Endodermal cell (in vitro differentiated cells): ENCODE results near the gene SLIT1. TPM values are rescaled to one million over a fixed set of nuclear protein-coding genes. Genes with fewer than 3 reads are reported as not detected.

Experiments used
- DNase-seq: peaks from one replicate; pipeline ENCODE4 v3.0.0-alpha.2; 2017
- H3K27ac ChIP-seq: 2 replicates; pipeline ENCODE4 v1.5.1; 2013; ENCODE audit warnings: mild to moderate bottlenecking, low read depth, low read length, moderate library complexity
- H3K27me3 ChIP-seq: 2 replicates; pipeline ENCODE4 v1.6.1; 2013; ENCODE audit warnings: mild to moderate bottlenecking, low read length, moderate library complexity; ENCODE audit not compliant: insufficient read depth, control insufficient read depth, poor library complexity, severe bottlenecking
- H3K36me3 ChIP-seq: 2 replicates; pipeline ENCODE4 v1.7.0; 2013; ENCODE audit warnings: mild to moderate bottlenecking, low read length, moderate library complexity; ENCODE audit not compliant: control insufficient read depth, insufficient read depth
- H3K4me1 ChIP-seq: one replicate; pipeline ENCODE4 v1.7.0; 2013; ENCODE audit warnings: low read length; ENCODE audit not compliant: control insufficient read depth, insufficient read depth
- H3K4me3 ChIP-seq: 2 replicates; pipeline ENCODE4 v1.5.1; 2013; ENCODE audit warnings: mild to moderate bottlenecking, low read length, moderate library complexity
- H3K9ac ChIP-seq: 2 replicates; pipeline ENCODE4 v1.6.1; 2013; ENCODE audit warnings: mild to moderate bottlenecking, low read length, moderate library complexity; ENCODE audit not compliant: poor library complexity, severe bottlenecking; ENCODE audit errors: extremely low read depth
- H3K9me3 ChIP-seq: 2 replicates; pipeline ENCODE4 v1.6.1; 2013; ENCODE audit warnings: mild to moderate bottlenecking, low read length, moderate library complexity; ENCODE audit not compliant: control insufficient read depth
- H3K27ac Mint-ChIP-seq: 2 replicates; pipeline ENCODE4 v1.8.0; 2020; ENCODE audit warnings: mixed read lengths
- H3K27me3 Mint-ChIP-seq: 2 replicates; pipeline ENCODE4 v1.8.0; 2021; ENCODE audit warnings: mild to moderate bottlenecking, mixed read lengths; ENCODE audit not compliant: insufficient read depth
- H3K36me3 Mint-ChIP-seq: 2 replicates; pipeline ENCODE4 v1.8.0; 2020; ENCODE audit warnings: low read depth, mixed read lengths
- H3K4me1 Mint-ChIP-seq: 2 replicates; pipeline ENCODE4 v1.8.0; 2020; ENCODE audit warnings: mixed read lengths
- H3K4me3 Mint-ChIP-seq: 2 replicates; pipeline ENCODE4 v1.8.0; 2020; ENCODE audit warnings: mild to moderate bottlenecking, moderate library complexity, mixed read lengths
- H3K9me3 Mint-ChIP-seq: 2 replicates; pipeline ENCODE4 v1.8.0; 2020; ENCODE audit warnings: mild to moderate bottlenecking, mixed read lengths
- WGBS, 2 experiments: methylation state at CpG; one replicate each; pipeline versions ENCODE4 v1.1.5 to v1.1.7; 2013; ENCODE audit warnings: missing lambda C conversion rate in 2 of 2, mixed read lengths in 1 of 2; ENCODE audit not compliant: insufficient coverage in 1 of 2, insufficient read length in 1 of 2; 5-methylcytosine and 5-hydroxymethylcytosine counted together
- total RNA-seq, 2 donors: library from RNA; stranded (reverse); fragmentation: NEBNext Ultra II Directional in 1 of 2; extraction: Animal tissue kit (Norgen Biotek cat#: 25700) in 1 of 2; gene quantifications; 2 replicates in 1 of 2; 3 replicates in 1 of 2; pipeline ENCODE4 v1.2.1, GENCODE V29; 2021
- TF ChIP-seq, protein P1 (sequence below): fragments of 200-600 bp; sonication (generic); conservative IDR thresholded peaks from 2 replicates; pipeline ENCODE4 v1.5.0; 2021; ENCODE audit warnings: antibody characterized with exemption, mild to moderate bottlenecking

Gene SLIT1
- total RNA-seq, 2 donors from 2014 or later, result 0.97 to 2.4 TPM

DNA sequence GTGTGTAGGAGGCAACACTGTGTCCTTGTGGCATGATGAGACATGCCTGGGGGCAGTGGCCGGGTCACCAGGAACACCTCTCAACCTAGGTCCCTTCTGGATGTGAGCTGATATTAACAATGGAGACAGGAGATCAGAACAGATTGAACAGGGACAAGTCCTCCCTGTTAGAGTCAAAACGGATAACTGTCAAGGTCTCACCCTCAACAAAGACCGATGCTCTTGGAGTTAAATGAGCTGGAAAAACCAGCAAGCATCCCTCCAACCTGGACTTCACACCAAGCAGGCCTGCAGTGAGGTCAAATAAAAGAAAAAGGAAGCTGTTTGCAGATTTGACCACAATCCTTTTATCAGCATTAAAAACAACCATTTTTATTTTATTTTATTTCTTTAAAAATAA, 49.0 kb downstream of the SLIT1 start:
- DNase-seq, result no peak
- H3K4me3 Mint-ChIP-seq, result no peak overlapping the region
- no peaks in the 10 kb centered on the region for H3K36me3 ChIP-seq
- peak overlapping the region; percentile 59 for H3K27ac ChIP-seq
- H3K4me1 Mint-ChIP-seq, result peaks cover 15% of the 10 kb centered on the region
- WGBS, 2 experiments, result 90 to 92% methylated on average over 3 of the region's 3 CpGs
- no peaks in the 10 kb centered on the region for H3K9me3 ChIP-seq
- H3K4me1 ChIP-seq, result peaks cover 6% of the 10 kb centered on the region
- H3K27ac Mint-ChIP-seq, result no peak overlapping the region
- H3K4me3 ChIP-seq, result no peak overlapping the region
- H3K27me3 Mint-ChIP-seq, result peaks cover 21% of the 10 kb centered on the region
- H3K9me3 Mint-ChIP-seq, result no peaks in the 10 kb centered on the region
- H3K36me3 Mint-ChIP-seq, result no peaks in the 10 kb centered on the region
- TF ChIP-seq, protein P1, sequence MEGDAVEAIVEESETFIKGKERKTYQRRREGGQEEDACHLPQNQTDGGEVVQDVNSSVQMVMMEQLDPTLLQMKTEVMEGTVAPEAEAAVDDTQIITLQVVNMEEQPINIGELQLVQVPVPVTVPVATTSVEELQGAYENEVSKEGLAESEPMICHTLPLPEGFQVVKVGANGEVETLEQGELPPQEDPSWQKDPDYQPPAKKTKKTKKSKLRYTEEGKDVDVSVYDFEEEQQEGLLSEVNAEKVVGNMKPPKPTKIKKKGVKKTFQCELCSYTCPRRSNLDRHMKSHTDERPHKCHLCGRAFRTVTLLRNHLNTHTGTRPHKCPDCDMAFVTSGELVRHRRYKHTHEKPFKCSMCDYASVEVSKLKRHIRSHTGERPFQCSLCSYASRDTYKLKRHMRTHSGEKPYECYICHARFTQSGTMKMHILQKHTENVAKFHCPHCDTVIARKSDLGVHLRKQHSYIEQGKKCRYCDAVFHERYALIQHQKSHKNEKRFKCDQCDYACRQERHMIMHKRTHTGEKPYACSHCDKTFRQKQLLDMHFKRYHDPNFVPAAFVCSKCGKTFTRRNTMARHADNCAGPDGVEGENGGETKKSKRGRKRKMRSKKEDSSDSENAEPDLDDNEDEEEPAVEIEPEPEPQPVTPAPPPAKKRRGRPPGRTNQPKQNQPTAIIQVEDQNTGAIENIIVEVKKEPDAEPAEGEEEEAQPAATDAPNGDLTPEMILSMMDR, result no peak
- peaks cover 26% of the 10 kb centered on the region for H3K27me3 ChIP-seq
- H3K9ac ChIP-seq, result no peak overlapping the region

DNA sequence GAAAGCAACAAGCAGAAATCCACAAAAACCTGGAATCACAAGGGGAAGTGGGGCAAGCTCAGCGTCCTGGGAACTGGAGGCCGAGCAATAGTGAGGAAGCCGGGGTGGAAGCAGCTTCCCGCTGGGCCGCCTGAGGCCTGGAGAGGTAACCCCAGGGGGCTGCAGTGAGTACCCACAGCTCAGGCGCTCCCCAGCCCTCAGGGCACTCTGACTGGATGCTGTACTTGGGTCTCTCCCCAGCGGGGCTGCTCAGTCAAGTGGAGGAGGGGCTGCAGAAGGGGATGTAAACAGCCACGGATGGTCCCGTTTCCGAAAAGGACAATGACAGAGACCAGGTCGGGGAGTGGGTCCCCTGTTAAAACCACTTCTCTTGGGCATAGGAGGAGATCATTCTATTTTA, 50.3 kb downstream of the SLIT1 start:
- DNase-seq, result no peak

DNA sequence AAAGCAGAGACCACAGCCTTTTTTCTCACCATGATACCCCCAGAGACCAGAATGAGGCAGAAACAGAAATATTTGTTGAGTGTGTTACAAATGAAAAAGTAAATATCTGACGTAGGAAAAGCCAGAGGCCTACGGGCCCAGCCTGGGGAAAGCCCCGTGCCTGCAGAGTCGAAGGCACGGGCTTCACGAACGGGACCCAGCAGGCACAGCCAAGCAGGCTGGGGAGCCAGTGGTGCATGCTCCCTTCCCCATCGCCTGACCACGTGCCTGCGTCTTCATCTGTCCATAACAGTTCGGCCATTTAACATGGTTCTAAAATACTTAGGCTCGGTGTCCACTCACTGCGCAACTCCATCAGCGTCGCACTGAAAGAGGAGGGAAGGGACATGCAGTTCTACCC, 50.8 kb downstream of the SLIT1 start:
- peaks cover 2% of the 10 kb centered on the region for H3K4me1 Mint-ChIP-seq

More for the DNA sequence above, 50.3 kb downstream of the SLIT1 start:
- Mint-ChIP-seq H3K36me3 (no peaks in the 10 kb centered on the region), H3K4me1 (peaks cover 6% of the 10 kb centered on the region), H3K4me3 (no peak overlapping the region), H3K27me3 (peaks cover 9% of the 10 kb centered on the region), H3K27ac (no peak overlapping the region), H3K9me3 (no peaks in the 10 kb centered on the region)
- Histone ChIP-seq H3K4me3 (no peak overlapping the region), H3K36me3 (no peaks in the 10 kb centered on the region), H3K4me1 (peaks cover 1% of the 10 kb centered on the region), H3K27me3 (peaks cover 18% of the 10 kb centered on the region), H3K27ac (no peak overlapping the region), H3K9me3 (no peaks in the 10 kb centered on the region), H3K9ac (no peak overlapping the region)
- TF ChIP-seq, protein P1, result no peak
- whole genome bisulfite sequencing, 2 experiments, result 71 to 80% methylated on average over 8 to 11 of the region's 11 CpGs

More for the DNA sequence above, 50.8 kb downstream of the SLIT1 start:
- H3K9me3 ChIP-seq, result no peaks in the 10 kb centered on the region
- 91 to 92% methylated on average over 10 to 15 of the region's 15 CpGs for WGBS, 2 experiments
- no peak overlapping the region for H3K4me3 ChIP-seq
- Mint-ChIP-seq H3K4me3 (no peak overlapping the region), H3K27me3 (peaks cover 4% of the 10 kb centered on the region), H3K27ac (no peak overlapping the region), H3K9me3 (no peaks in the 10 kb centered on the region), H3K36me3 (no peaks in the 10 kb centered on the region)
- H3K27me3 ChIP-seq, result peaks cover 13% of the 10 kb centered on the region
- no peak overlapping the region for H3K9ac ChIP-seq
- peak overlapping the region; percentile 63 for H3K27ac ChIP-seq
- no peaks in the 10 kb centered on the region for H3K36me3 ChIP-seq
- TF ChIP-seq, protein P1, result no peak
- no peaks in the 10 kb centered on the region for H3K4me1 ChIP-seq
- no peak for DNase-seq
